ENCODE measurements around the gene TGFBR3. TPM values are rescaled to one million over a fixed set of nuclear protein-coding genes. Genes with fewer than 3 reads are reported as not detected.

Gene TGFBR3
- total RNA-seq, 1 experiment from 2014 or later, result 14.5 TPM

DNA sequence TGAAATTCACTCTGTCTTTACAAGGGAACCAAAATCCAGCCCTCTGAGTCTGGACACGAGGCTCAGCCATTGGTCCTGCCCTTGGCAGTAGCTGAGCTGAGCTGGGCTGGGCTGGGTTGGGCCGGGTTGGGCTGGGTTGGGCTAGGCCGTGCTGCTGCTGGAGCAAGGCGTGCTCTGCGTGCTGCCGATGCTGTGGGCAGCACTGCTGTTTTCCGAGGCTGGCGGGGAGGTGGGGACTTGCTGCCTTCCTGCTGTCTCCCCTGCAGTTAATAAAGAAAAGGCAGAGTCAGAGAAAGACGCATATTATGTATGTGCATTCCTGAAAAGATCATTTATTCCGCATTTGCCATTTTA is 202.4 kb downstream of the TGFBR3 start:
- BruUV-seq (replicated peaks), result no TSS peak
- POLR2A ChIA-PET, result no interaction called here
- no peaks in the 10 kb centered on the region for H3K27me3 ChIP-seq (ENCODE audit: control insufficient read depth, insufficient read depth, low read length)
- intact Hi-C loops (cut with micrococcal nuclease; ENCODE audit: unreplicated experiment) (no loop called here), in situ Hi-C loops (cut with HindIII; ENCODE audit: low pct_unique_long_range_greater_than_20kb, low sequenced_read_pairs) (no loop called here)
- H3K9me3 ChIP-seq (ENCODE audit: control insufficient read depth, insufficient read depth, low read depth, low read length), result no peaks in the 10 kb centered on the region
- TF ChIP-seq CTCF (IDR thresholded peaks at IDR 0.05) (no peak), SIN3A (IDR thresholded peaks at IDR 0.05; ENCODE audit: borderline replicate concordance, insufficient read depth, low read depth, low read length) (no peak), REST (IDR thresholded peaks at IDR 0.05; ENCODE audit: insufficient read depth in 1 of 2, low read depth in 2 of 2, low read length in 1 of 2) (no peak), POLR2AphosphoS5 (IDR thresholded peaks at IDR 0.05; ENCODE audit: low read depth, low read length) (no peak), TCF7L2 (IDR thresholded peaks at IDR 0.05; ENCODE audit: low read depth, low read length) (no peak)
- CTCF ChIA-PET, result no interaction called here
- DNase-seq (ENCODE audit: low read depth, low spot score), result no peak
- no peak overlapping the region for H3K27ac ChIP-seq (ENCODE audit: low read length)
- H3K4me1 ChIP-seq (ENCODE audit: control insufficient read depth, insufficient read depth, low read length), result no peaks in the 10 kb centered on the region
- no peak overlapping the region for H3K4me3 ChIP-seq (ENCODE audit: low read depth in 2 of 2, low read length in 2 of 2)
- no peaks in the 10 kb centered on the region for H3K36me3 ChIP-seq (ENCODE audit: control insufficient read depth, insufficient read depth, low read length)
- ATAC-seq, result no peak

DNA sequence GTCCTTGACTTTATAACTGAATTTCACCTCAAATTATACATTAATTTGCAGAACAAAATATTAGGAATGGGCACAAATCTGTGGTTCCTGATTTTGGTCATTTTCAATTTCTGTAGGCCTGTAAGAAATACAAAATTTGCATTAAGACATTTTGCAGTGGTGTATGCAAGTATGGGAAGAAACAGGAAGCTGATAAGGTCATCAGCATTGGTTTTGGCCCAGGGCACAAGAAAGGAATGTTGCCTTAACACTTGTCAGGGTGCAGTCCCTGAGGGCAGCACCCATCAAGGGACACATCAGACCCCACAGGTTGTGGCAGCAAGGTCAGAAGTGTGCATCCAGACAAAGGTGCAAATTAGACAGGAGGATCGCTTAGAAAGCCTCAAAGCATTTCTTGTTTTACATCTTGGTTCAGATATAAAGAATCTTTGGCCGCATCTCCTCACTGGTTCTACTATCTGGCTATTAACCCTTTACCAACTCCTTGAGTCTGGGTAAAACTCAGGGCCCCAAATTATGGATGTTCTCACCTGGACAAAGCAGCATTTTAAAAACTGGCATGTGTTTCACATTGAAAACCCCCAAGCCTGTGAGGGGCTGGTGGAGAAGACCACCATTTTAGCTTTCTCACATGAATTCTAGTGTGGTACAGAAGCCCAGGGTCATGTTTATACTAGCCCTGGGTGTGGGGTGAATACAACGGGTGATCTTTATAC is 202.9 kb downstream of the TGFBR3 start:
- BruUV-seq (replicated peaks), result no TSS peak
- Histone ChIP-seq H3K27me3 (ENCODE audit: control insufficient read depth, insufficient read depth, low read length) (no peaks in the 10 kb centered on the region), H3K36me3 (ENCODE audit: control insufficient read depth, insufficient read depth, low read length) (no peaks in the 10 kb centered on the region), H3K9me3 (ENCODE audit: control insufficient read depth, insufficient read depth, low read depth, low read length) (no peaks in the 10 kb centered on the region), H3K27ac (ENCODE audit: low read length) (no peak overlapping the region), H3K4me3 (ENCODE audit: low read depth in 2 of 2, low read length in 2 of 2) (no peak overlapping the region), H3K4me1 (ENCODE audit: control insufficient read depth, insufficient read depth, low read length) (no peaks in the 10 kb centered on the region)
- in situ Hi-C loops (cut with HindIII; ENCODE audit: low pct_unique_long_range_greater_than_20kb, low sequenced_read_pairs), result no loop called here
- TF ChIP-seq CTCF (IDR thresholded peaks at IDR 0.05) (no peak), REST (IDR thresholded peaks at IDR 0.05; ENCODE audit: insufficient read depth in 1 of 2, low read depth in 2 of 2, low read length in 1 of 2) (no peak), POLR2AphosphoS5 (IDR thresholded peaks at IDR 0.05; ENCODE audit: low read depth, low read length) (no peak), TCF7L2 (IDR thresholded peaks at IDR 0.05; ENCODE audit: low read depth, low read length) (no peak), SIN3A (IDR thresholded peaks at IDR 0.05; ENCODE audit: borderline replicate concordance, insufficient read depth, low read depth, low read length) (no peak)
- POLR2A ChIA-PET, result interaction anchor here (0.5 kb wide), 1 partner anchor 176 kb away, joined by 12 read pairs; no protein-coding TSS in a partner anchor
- ATAC-seq, result no peak
- no peak for DNase-seq (ENCODE audit: low read depth, low spot score)
- intact Hi-C loops (cut with micrococcal nuclease; ENCODE audit: unreplicated experiment), result no loop called here
- CTCF ChIA-PET, result no interaction called here

All from Panc1 (cell line).